Measurements from ENCODE around the gene GCK.
A peak's percentile ranks its signal among the peaks of the same experiment; 100 is the strongest.

The GCK gene

DNA sequence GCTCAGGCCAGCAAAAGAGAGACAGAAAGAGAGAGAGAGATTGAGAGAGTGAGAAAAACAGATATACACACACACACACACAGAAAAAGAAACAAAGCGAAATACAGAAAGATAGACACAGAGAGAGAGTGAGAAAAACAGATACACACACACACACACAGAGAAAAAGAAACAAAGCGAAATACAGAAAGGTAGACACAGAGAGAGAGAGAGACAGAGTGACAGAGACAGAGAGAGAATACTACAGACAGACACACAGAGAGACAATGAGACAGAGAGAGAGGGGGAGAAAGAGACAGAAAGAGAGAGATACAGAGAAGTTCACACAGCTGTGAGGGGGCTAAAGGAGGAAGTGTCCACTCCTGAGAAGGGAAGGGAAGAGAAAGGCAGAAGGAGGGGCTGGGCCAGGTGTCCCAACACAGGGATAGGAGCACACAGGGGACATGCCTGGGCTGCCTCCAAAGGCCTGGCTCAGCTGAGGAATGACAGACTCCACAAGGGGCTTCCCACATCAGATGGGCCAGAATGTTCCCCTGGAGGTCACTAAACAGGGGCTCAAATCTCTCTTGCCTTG is 4.3 kb downstream of the GCK start:
- no peaks in the 10 kb centered on the region for H3K4me1 ChIP-seq
- H3K36me3 ChIP-seq = no peaks in the 10 kb centered on the region
- DNase-seq = no peak
- no peaks in the 10 kb centered on the region for H3K9me3 ChIP-seq
- no peak overlapping the region for H3K4me3 ChIP-seq (ENCODE audit: low read depth, low read length)
- H3K27me3 ChIP-seq = no peaks in the 10 kb centered on the region
- TF ChIP-seq, protein P1, sequence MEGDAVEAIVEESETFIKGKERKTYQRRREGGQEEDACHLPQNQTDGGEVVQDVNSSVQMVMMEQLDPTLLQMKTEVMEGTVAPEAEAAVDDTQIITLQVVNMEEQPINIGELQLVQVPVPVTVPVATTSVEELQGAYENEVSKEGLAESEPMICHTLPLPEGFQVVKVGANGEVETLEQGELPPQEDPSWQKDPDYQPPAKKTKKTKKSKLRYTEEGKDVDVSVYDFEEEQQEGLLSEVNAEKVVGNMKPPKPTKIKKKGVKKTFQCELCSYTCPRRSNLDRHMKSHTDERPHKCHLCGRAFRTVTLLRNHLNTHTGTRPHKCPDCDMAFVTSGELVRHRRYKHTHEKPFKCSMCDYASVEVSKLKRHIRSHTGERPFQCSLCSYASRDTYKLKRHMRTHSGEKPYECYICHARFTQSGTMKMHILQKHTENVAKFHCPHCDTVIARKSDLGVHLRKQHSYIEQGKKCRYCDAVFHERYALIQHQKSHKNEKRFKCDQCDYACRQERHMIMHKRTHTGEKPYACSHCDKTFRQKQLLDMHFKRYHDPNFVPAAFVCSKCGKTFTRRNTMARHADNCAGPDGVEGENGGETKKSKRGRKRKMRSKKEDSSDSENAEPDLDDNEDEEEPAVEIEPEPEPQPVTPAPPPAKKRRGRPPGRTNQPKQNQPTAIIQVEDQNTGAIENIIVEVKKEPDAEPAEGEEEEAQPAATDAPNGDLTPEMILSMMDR (IDR thresholded peaks at IDR 0.05; ENCODE audit: low read depth, low read length) = no peak

DNA sequence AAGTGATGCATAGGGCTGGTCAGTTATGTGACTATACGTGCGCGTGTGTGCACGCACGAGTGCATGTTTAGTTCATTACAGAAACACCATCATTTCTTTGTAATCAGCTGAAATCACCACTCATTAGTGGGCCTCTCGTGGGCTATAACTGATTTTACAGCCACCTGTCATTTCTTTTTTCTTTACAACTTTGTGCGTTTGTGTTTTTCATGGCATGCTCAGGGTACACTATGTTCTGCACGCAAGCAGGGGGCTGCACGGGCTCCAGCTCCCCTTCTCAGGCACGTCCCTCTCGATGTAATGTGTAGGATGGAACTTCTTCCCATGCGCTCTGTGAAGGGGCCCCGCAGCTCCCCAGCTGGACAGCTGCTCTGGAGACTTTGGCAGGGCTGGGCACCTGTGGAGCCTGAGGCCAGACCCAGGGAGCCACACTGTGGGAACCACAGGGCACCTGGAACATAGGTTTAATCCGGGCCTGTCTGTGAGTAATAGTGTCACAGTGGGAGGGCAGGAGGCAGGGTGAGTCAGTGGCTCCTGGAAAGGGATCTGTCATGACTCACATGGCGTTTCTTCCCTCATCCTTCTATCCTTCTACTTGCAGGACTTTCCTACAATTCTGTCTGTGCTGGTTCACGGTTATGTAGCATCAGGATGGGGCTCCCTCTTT is 4.9 kb downstream of the GCK start:
- Histone ChIP-seq H3K9me3 (no peaks in the 10 kb centered on the region), H3K36me3 (no peaks in the 10 kb centered on the region), H3K4me1 (no peaks in the 10 kb centered on the region), H3K4me3 (ENCODE audit: low read depth, low read length) (no peak overlapping the region), H3K27me3 (no peaks in the 10 kb centered on the region)
- DNase-seq = no peak
- TF ChIP-seq, protein P1 (IDR thresholded peaks at IDR 0.05; ENCODE audit: low read depth, low read length) = no peak

DNA sequence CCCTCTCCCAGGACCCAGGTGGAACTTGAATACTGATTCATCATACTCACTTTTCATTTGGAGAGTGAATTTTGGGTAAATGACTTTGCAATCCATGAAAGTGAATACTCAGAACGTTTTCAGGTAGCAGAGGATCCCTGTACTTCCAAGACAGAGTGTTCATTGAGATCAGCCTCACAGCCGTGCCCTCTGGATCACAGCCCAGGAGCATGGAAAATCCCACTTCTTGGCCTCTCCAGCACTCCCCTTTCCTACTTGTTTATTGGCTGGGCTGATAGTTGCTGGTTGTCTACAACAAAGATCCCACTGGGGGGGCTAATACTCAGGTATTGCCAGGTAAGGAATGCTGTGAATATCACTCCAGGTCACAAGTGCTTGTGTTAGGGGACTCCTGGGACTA is 5.9 kb downstream of the GCK start:
- Histone ChIP-seq H3K36me3 (no peaks in the 10 kb centered on the region), H3K4me3 (ENCODE audit: low read depth, low read length) (no peak overlapping the region), H3K27me3 (no peaks in the 10 kb centered on the region), H3K9me3 (no peaks in the 10 kb centered on the region), H3K4me1 (no peaks in the 10 kb centered on the region)
- DNase-seq = no peak
- TF ChIP-seq, protein P1 (IDR thresholded peaks at IDR 0.05; ENCODE audit: low read depth, low read length) = no peak

DNA sequence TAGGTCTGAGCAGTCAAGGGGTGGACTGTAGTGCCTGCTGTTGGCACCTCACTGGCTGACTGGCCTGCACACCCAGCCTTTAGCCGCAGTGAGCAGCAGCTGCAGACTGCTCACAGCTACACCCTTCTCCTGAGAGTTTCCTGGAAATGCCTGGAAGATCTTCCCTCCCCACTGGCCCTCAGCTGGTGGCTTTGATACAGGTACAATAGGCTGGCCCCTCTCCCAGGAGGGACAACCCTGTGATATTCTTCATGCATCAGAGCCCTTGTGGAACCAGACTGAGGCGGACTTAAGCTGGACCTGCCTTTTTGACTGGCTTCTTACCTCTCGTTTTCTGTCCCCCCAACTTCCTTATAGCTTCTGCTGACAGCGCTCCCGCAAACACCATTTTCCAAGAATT is 6.4 kb downstream of the GCK start:
- H3K4me1 ChIP-seq = peaks cover 4% of the 10 kb centered on the region; the same call in 1 of the 2 replicates
- H3K4me3 ChIP-seq (ENCODE audit: low read depth, low read length) = no peak overlapping the region
- TF ChIP-seq, protein P1 (IDR thresholded peaks at IDR 0.05; ENCODE audit: low read depth, low read length) = no peak
- no peaks in the 10 kb centered on the region for H3K36me3 ChIP-seq
- DNase-seq = no peak
- no peaks in the 10 kb centered on the region for H3K27me3 ChIP-seq
- no peaks in the 10 kb centered on the region for H3K9me3 ChIP-seq

DNA sequence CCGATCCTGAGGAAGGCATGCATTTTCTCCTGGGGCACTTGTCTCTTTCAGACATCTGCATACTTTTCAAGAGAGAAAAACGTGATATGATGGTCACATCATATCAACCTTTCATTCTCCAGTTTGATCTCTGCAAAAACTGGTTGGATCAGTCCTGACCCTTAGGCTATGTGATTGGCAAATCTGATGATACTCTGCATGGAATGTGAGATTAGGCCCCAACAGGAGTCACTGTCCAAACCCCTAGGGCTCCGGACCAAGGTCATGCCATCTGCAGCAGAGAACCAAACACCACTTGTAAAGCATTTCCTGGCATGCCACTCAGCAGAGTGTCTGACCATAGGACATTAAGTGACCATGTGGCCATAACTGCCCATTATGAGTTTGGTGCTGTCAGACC is 8.6 kb downstream of the GCK start:
- TF ChIP-seq, protein P1 (IDR thresholded peaks at IDR 0.05; ENCODE audit: low read depth, low read length) = no peak
- H3K9me3 ChIP-seq = no peaks in the 10 kb centered on the region
- H3K36me3 ChIP-seq = no peaks in the 10 kb centered on the region
- no peak overlapping the region for H3K4me3 ChIP-seq (ENCODE audit: low read depth, low read length)
- no peaks in the 10 kb centered on the region for H3K27me3 ChIP-seq
- no peak for DNase-seq
- H3K4me1 ChIP-seq = peaks cover 6% of the 10 kb centered on the region; the same call in 1 of the 2 replicates

DNA sequence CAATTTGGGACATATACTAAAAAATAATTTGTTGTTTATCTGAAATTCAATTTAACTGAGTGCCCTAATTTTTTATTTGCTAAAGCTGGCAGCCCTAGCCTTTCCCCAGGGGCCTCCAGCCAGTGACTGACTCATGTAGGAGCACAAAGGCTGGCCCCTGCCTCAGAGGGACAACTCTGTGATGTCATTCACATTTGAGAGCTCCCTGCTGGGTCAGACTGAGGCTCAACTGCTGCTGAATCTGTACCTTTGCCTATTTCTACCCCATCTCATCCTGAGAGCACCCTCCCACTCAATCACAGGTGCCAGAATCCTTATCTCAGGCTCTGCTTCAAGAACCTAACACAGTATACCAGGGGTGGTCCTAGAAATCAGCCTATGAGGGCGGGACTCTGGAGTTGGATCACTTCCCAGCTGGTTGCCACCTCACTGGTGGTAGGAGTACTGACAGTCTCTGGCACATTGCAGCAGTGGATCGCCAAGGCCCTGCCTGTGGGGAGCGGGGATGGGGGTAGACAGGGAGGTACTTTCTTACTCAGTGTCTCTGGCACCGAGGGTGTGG is 11.6 kb downstream of the GCK start:
- DNase-seq = peak; percentile 43
- TF ChIP-seq, protein P1 (IDR thresholded peaks at IDR 0.05; ENCODE audit: low read depth, low read length) = no peak
- Histone ChIP-seq H3K4me3 (ENCODE audit: low read depth, low read length) (no peak overlapping the region), H3K36me3 (no peaks in the 10 kb centered on the region), H3K27me3 (no peaks in the 10 kb centered on the region), H3K9me3 (no peaks in the 10 kb centered on the region), H3K4me1 (peaks cover 6% of the 10 kb centered on the region; the same call in 1 of the 2 replicates)

Measured in BE2C (cell line).